Right atrium auricular region (tissue), 2 donors: ENCODE data around the gene TGM2. TPM values are rescaled to one million over a fixed set of nuclear protein-coding genes. Genes with fewer than 3 reads are reported as not detected.

Source experiments
- DNase-seq: peaks from one replicate; pipeline ENCODE4 v3.0.0-alpha.2; 2019; ENCODE audit warnings: low spot score
- H3K27ac ChIP-seq, 2 donors: fragments of 200-600 bp; sonication (generic); 1 replicate in 1 of 2; 2 replicates in 1 of 2; pipeline ENCODE4 v1.5.1; 2016 to 2019
- H3K27me3 ChIP-seq, 2 donors: fragments of 200-600 bp; sonication (generic); one replicate each; pipeline versions ENCODE4 v1.5.1 to v1.6.0; 2017 to 2019
- H3K36me3 ChIP-seq: fragments of 200-600 bp; sonication (generic); one replicate; pipeline ENCODE4 v1.5.1; 2016
- H3K4me1 ChIP-seq, 2 donors: fragments of 200-600 bp; sonication (generic); one replicate each; pipeline versions ENCODE4 v1.5.1 to v1.6.0; 2017 to 2019
- H3K4me3 ChIP-seq, 2 donors: fragments of 200-600 bp; sonication (generic); 1 replicate in 1 of 2; 2 replicates in 1 of 2; pipeline ENCODE4 v1.5.1; 2017 to 2019; ENCODE audit warnings: mild to moderate bottlenecking in 1 of 2, moderate library complexity in 1 of 2
- H3K9me3 ChIP-seq, 2 donors: fragments of 200-600 bp; sonication (generic); one replicate each; pipeline ENCODE4 v1.5.1; 2019
- total RNA-seq, 2 donors: library from RNA; depleted of rRNA; stranded (reverse); fragments of >200 nt; gene quantifications; one replicate each; pipeline ENCODE4 v1.1.0, GENCODE V29; 2016
- TF ChIP-seq, protein P1 (sequence below), 2 donors: fragments of 200-600 bp; sonication (generic); IDR thresholded peaks; one replicate each; pipeline ENCODE4 v1.5.1; 2019; ENCODE audit warnings: antibody characterized with exemption in 2 of 2

Gene TGM2
- total RNA-seq, 2 donors from 2014 or later, result 680 to 1,303 TPM

- Histone ChIP-seq H3K27me3 (no peaks in the 10 kb centered on the region), H3K9me3 (no peaks in the 10 kb centered on the region), H3K27ac (peak overlapping the region in 1 of 2 donors; percentile 83), H3K36me3 (peaks cover 99% of the 10 kb centered on the region), H3K4me1 (peaks cover 0 to 46% of the 10 kb centered on the region in 2 donors), H3K4me3 (no peak overlapping the region)
- TF ChIP-seq, protein P1, sequence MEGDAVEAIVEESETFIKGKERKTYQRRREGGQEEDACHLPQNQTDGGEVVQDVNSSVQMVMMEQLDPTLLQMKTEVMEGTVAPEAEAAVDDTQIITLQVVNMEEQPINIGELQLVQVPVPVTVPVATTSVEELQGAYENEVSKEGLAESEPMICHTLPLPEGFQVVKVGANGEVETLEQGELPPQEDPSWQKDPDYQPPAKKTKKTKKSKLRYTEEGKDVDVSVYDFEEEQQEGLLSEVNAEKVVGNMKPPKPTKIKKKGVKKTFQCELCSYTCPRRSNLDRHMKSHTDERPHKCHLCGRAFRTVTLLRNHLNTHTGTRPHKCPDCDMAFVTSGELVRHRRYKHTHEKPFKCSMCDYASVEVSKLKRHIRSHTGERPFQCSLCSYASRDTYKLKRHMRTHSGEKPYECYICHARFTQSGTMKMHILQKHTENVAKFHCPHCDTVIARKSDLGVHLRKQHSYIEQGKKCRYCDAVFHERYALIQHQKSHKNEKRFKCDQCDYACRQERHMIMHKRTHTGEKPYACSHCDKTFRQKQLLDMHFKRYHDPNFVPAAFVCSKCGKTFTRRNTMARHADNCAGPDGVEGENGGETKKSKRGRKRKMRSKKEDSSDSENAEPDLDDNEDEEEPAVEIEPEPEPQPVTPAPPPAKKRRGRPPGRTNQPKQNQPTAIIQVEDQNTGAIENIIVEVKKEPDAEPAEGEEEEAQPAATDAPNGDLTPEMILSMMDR (IDR thresholded peaks at IDR 0.05), result no peak
- no peak for DNase-seq
Measured at GRCh38 chr20:38146156-38146555, 18.9 kb downstream of the TGM2 start.

GRCh38 chr20:38145729-38146075, 19.4 kb downstream of the TGM2 start:
- no peak for DNase-seq
- Histone ChIP-seq H3K36me3 (peaks cover 99% of the 10 kb centered on the region), H3K9me3 (no peaks in the 10 kb centered on the region), H3K27ac (peak overlapping the region; percentile 83 to 84), H3K4me3 (no peak overlapping the region), H3K4me1 (peaks cover 0 to 41% of the 10 kb centered on the region in 2 donors), H3K27me3 (no peaks in the 10 kb centered on the region)
- TF ChIP-seq, protein P1 (IDR thresholded peaks at IDR 0.05), result no peak

DNA sequence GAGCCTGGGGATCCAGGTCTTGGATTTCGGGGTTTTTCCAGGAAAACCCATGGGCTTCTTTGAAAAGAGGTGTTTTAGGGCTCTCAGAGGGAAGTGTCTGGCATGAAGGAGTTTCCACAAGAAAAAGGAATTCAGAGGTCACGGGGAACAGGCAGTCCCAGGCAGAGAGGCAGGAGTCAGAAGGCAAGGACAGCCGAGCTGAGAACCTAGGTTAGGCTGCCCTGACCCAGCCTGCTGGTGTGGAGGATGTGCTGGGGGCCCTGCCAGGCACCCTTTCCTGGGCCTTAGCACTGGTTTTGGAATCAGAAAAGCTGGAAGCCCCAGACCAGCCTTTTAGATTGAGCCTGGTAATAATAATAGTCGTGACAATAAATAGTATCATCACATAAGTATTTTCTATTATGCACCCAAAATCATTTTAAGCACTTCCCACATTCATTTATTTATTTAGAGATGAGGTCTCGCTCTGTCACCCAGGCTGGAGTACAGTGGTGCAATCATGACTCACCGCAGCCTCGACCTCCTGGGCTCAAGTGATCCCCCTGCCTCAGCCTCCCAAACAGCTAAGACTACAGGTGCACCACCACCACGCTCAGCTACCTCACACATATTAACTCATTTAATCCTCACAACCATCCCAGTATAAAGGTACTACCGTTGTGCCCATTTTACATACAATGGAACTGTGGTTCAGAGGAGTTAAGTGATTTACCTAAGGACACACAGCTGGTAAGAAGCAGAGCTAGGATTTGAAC, 19.9 kb downstream of the TGM2 start:
- TF ChIP-seq, protein P1 (IDR thresholded peaks at IDR 0.05), result no peak
- Histone ChIP-seq H3K27ac (peak overlapping the region; percentile 83 to 84), H3K9me3 (no peaks in the 10 kb centered on the region), H3K36me3 (peaks cover 99% of the 10 kb centered on the region), H3K4me1 (peaks cover 0 to 41% of the 10 kb centered on the region in 2 donors), H3K4me3 (no peak overlapping the region), H3K27me3 (no peaks in the 10 kb centered on the region)
- DNase-seq, result no peak

DNA sequence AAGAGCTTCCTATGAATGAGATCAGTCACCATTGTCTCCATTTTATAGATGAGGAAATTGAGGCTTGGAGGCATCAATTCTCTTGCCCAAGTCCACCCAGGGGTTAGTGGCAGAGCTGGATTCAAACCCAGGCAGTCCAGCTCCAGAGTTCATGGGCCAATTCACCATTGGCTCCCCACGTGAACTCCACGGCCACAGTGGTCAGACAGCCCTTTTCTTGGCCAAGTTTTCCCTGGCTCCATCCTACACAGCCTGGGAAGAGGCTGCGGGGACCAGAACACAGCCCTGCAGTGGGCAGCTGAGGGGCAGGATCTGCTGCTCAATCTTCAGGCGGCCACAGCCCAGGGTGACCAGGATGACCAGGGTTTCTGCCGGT, 20.5 kb downstream of the TGM2 start:
- Histone ChIP-seq H3K27me3 (no peaks in the 10 kb centered on the region), H3K36me3 (peaks cover 99% of the 10 kb centered on the region), H3K9me3 (no peaks in the 10 kb centered on the region), H3K27ac (peak overlapping the region; percentile 83 to 84), H3K4me3 (no peak overlapping the region), H3K4me1 (peaks cover 0 to 41% of the 10 kb centered on the region in 2 donors)
- no peak for DNase-seq
- TF ChIP-seq, protein P1 (IDR thresholded peaks at IDR 0.05), result no peak

DNA sequence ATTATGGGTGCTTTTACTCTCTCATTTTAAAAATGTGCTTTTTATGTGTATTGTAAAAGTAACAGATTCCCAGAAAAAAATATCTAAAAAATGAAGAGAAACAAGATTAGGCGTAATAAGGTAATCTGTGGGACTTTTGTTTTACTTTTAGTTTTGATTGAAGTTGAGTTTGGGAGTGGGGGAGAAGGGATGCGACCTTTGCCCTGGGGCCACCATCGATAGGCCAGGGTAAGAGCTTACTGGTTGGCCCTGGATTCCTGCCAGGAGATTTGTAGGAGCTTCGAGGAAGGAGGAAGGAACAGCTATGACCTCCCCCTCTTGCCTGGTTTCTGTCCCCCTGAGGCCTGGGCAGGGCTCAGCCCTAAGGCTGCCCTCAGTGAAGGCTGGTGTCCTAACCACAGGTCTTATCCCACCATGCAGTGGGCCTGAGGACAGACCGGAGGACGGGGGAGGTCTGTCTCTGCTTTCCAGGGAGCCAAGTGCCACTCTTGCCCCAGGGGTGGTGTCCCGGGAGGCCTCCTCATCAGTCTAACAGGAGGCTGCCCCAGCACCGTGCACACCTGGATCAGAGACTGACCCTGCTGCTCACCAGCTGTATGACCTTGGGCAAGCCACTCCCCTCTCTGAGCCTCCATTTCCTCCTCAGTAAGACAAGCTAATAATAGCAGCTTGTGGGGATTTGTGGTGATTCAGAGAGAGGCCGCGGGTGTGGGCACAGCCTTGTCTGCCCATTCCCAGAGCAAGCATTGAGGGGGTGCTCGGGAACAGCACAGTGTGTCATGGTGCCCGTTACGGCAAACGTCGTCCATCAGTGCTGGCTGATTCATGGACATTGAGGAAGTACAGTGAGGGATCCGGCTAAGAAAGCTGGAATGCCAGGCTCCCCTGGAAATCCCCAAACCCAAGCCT, 21.2 kb downstream of the TGM2 start:
- Histone ChIP-seq H3K4me1 (peaks cover 0 to 38% of the 10 kb centered on the region in 2 donors), H3K27me3 (no peaks in the 10 kb centered on the region)

More for the DNA sequence above, 21.2 kb downstream of the TGM2 start:
- H3K27ac ChIP-seq, result peak overlapping the region; percentile 83 to 84
- DNase-seq, result no peak
- no peaks in the 10 kb centered on the region for H3K9me3 ChIP-seq
- no peak overlapping the region for H3K4me3 ChIP-seq
- peaks cover 99% of the 10 kb centered on the region for H3K36me3 ChIP-seq
- TF ChIP-seq, protein P1 (IDR thresholded peaks at IDR 0.05), result no peak
